ENCODE data around the gene RGSL1. TPM values are rescaled to one million over a fixed set of nuclear protein-coding genes. Genes with fewer than 3 reads are reported as not detected.
"Not testable (repeated sequence)": the region's sequence is repeated elsewhere in the genome, so short reads cannot be mapped to it uniquely, and the experiment has no call there.

The RGSL1 gene
- polyA plus RNA-seq, 1 donor from 2014 or later, result not detected

DNA sequence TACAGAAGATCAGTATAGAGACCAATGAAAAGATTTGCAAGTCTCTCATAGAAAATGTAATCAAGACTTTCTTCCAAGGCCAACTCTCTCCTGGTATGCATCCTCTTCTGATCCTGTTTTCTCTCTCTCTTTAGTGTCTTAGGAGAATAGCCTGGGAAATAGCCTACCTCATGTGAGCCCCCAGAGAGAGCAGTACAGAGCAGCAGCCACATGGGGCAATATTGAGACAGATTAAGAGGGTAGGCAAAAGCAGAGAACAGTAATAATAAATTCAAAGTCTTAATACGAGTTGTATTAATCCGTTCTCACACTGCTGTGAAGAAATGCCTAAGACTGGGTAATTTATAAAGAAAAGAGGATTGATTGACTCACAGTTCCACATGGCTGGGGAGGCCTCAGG, 77.7 kb downstream of the RGSL1 start:
- no peaks in the 10 kb centered on the region for H3K9me3 ChIP-seq (ENCODE audit: low read length)
- H3K27ac ChIP-seq (ENCODE audit: low read length), result no peak overlapping the region
- no peaks in the 10 kb centered on the region for H3K36me3 ChIP-seq (ENCODE audit: insufficient read depth, low read length)
- no peak for TF ChIP-seq SMC3 (conservative IDR thresholded peaks at IDR 0.05; ENCODE audit: poor library complexity)
- no peak for TF ChIP-seq RAD21 (conservative IDR thresholded peaks at IDR 0.05)
- no peak for TF ChIP-seq POLR2AphosphoS5 (IDR thresholded peaks at IDR 0.05)
- TF ChIP-seq EP300 (conservative IDR thresholded peaks at IDR 0.05; ENCODE audit: poor library complexity, severe bottlenecking), result no peak
- TF ChIP-seq MXI1 (conservative IDR thresholded peaks at IDR 0.05; ENCODE audit: poor library complexity, severe bottlenecking), result no peak
- TF ChIP-seq TAF1 (IDR thresholded peaks at IDR 0.05; ENCODE audit: low read depth), result no peak
- no peak for TF ChIP-seq REST (IDR thresholded peaks at IDR 0.05; ENCODE audit: borderline replicate concordance)
- no peak overlapping the region for H3K4me3 ChIP-seq (ENCODE audit: low read length)
- H3K9me2 ChIP-seq (ENCODE audit: insufficient read depth, low read length), result no peaks in the 10 kb centered on the region
- no peak overlapping the region for H3K9ac ChIP-seq (ENCODE audit: low read length)
- H3K4me2 ChIP-seq (ENCODE audit: low read length), result no peak overlapping the region
- no peak overlapping the region for H2AFZ ChIP-seq (ENCODE audit: low read depth, low read length)
- H3K27me3 ChIP-seq (ENCODE audit: insufficient read depth, low read depth, low read length), result no peaks in the 10 kb centered on the region
- no peaks in the 10 kb centered on the region for H3K79me2 ChIP-seq (replicated peaks; ENCODE audit: insufficient read depth, low read length)
- H3F3A ChIP-seq (ENCODE audit: insufficient read depth, low read length, poor library complexity, severe bottlenecking), result no peaks in the 10 kb centered on the region
- no peaks in the 10 kb centered on the region for H4K20me1 ChIP-seq (ENCODE audit: insufficient read depth)

DNA sequence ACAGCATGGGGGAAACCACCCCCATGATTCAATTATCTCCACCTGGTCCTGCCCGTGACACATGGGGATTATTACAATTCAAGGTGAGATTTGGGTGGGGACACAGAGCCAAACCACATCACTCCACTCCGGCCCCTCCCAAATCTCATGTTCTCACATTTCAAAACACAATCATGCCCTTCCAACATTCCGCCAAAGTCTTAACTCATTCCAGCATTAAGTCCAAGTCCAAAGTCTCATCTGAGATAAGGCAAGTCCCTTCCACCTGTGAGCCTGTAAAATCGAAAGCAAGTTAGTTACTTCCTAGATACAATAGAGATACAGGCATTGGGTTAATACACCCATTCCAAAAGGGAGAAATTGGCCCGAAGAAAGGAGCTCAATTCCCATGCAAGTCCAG, 78.3 kb downstream of the RGSL1 start:
- not testable (repeated sequence) for H3K9me3 ChIP-seq (ENCODE audit: low read length); H3F3A ChIP-seq (ENCODE audit: insufficient read depth, low read length, poor library complexity, severe bottlenecking); H3K36me3 ChIP-seq (ENCODE audit: insufficient read depth, low read length); H3K4me2 ChIP-seq (ENCODE audit: low read length); H4K20me1 ChIP-seq (ENCODE audit: insufficient read depth); H3K9me2 ChIP-seq (ENCODE audit: insufficient read depth, low read length); H3K79me2 ChIP-seq (replicated peaks; ENCODE audit: insufficient read depth, low read length); H3K4me3 ChIP-seq (ENCODE audit: low read length); H3K27ac ChIP-seq (ENCODE audit: low read length); H3K9ac ChIP-seq (ENCODE audit: low read length); H3K27me3 ChIP-seq (ENCODE audit: insufficient read depth, low read depth, low read length); H2AFZ ChIP-seq (ENCODE audit: low read depth, low read length)

- H3K36me3 ChIP-seq (ENCODE audit: insufficient read depth, low read length), result no peaks in the 10 kb centered on the region
- H3K9ac ChIP-seq (ENCODE audit: low read length), result no peak overlapping the region
- H3K9me2 ChIP-seq (ENCODE audit: insufficient read depth, low read length), result no peaks in the 10 kb centered on the region
- H3K27ac ChIP-seq (ENCODE audit: low read length), result no peak overlapping the region
- no peaks in the 10 kb centered on the region for H3K9me3 ChIP-seq (ENCODE audit: low read length)
- TF ChIP-seq RAD21 (conservative IDR thresholded peaks at IDR 0.05), result no peak
- no peak overlapping the region for H2AFZ ChIP-seq (ENCODE audit: low read depth, low read length)
- no peaks in the 10 kb centered on the region for H3K79me2 ChIP-seq (replicated peaks; ENCODE audit: insufficient read depth, low read length)
- H4K20me1 ChIP-seq (ENCODE audit: insufficient read depth), result no peaks in the 10 kb centered on the region
- H3F3A ChIP-seq (ENCODE audit: insufficient read depth, low read length, poor library complexity, severe bottlenecking), result no peaks in the 10 kb centered on the region
- H3K27me3 ChIP-seq (ENCODE audit: insufficient read depth, low read depth, low read length), result no peaks in the 10 kb centered on the region
- no peak overlapping the region for H3K4me2 ChIP-seq (ENCODE audit: low read length)
- H3K4me3 ChIP-seq (ENCODE audit: low read length), result no peak overlapping the region
Observed at GRCh38 chr1:182533896-182534295, 84.0 kb downstream of the RGSL1 start.

DNA sequence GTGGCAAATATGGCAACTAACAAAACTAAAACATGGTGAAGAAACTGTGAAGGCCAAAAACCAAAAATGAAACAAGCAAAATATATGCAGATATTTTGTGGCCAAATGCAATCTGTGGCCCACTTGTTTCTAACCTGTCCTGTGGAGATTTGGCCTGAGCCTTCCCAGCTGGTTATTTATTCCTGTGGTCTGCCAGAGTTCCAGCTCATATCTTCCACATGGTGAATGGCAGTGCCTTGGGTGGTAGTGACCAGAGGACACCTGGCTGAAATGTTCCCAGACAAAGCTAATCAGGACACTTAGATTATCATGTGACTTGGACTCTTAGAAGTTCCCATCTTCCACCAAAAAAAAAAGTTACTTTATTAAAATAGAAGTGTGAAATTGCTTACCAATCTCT, 99.4 kb downstream of the RGSL1 start:
- TF ChIP-seq MXI1 (conservative IDR thresholded peaks at IDR 0.05; ENCODE audit: poor library complexity, severe bottlenecking) (no peak), EZH2 (IDR thresholded peaks at IDR 0.05; ENCODE audit: borderline replicate concordance, insufficient read depth, low read length, poor library complexity, severe bottlenecking) (no peak), TAF1 (IDR thresholded peaks at IDR 0.05; ENCODE audit: low read depth) (no peak), EP300 (conservative IDR thresholded peaks at IDR 0.05; ENCODE audit: poor library complexity, severe bottlenecking) (no peak), REST (IDR thresholded peaks at IDR 0.05; ENCODE audit: borderline replicate concordance) (no peak), CTCF (IDR thresholded peaks at IDR 0.05; ENCODE audit: poor library complexity, severe bottlenecking) (no peak)
- Histone ChIP-seq H3K4me3 (ENCODE audit: low read length) (no peak overlapping the region), H3K79me2 (replicated peaks; ENCODE audit: insufficient read depth, low read length) (no peaks in the 10 kb centered on the region), H2AFZ (ENCODE audit: low read depth, low read length) (no peak overlapping the region), H3K4me2 (ENCODE audit: low read length) (no peak overlapping the region), H3K36me3 (ENCODE audit: insufficient read depth, low read length) (no peaks in the 10 kb centered on the region), H3F3A (ENCODE audit: insufficient read depth, low read length, poor library complexity, severe bottlenecking) (no peaks in the 10 kb centered on the region), H3K27ac (ENCODE audit: low read length) (no peak overlapping the region), H3K9me3 (ENCODE audit: low read length) (no peaks in the 10 kb centered on the region), H3K9ac (ENCODE audit: low read length) (no peak overlapping the region), H4K20me1 (ENCODE audit: insufficient read depth) (no peaks in the 10 kb centered on the region), H3K9me2 (ENCODE audit: insufficient read depth, low read length) (no peaks in the 10 kb centered on the region), H3K27me3 (ENCODE audit: insufficient read depth, low read depth, low read length) (no peaks in the 10 kb centered on the region)

All from neural cell (in vitro differentiated cells).